Measurements from ENCODE around the gene KPRP.
A peak's percentile ranks its signal among the peaks of the same experiment; 100 is the strongest.

The KPRP gene

DNA sequence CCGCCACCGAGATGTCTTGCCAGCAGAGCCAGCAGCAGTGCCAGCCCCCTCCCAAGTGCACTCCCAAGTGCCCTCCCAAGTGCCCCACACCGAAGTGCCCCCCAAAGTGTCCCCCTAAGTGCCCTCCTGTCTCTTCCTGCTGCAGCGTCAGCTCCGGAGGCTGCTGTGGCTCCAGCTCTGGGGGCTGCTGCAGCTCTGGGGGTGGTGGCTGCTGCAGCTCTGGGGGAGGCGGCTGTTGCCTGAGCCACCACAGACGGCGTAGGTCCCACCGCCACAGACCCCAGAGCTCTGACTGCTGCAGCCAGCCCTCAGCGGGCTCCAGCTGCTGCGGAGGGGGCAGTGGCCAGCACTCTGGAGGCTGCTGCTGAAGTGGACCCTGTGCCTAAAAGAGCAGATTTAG lies 18.5 kb downstream of the KPRP start:
- no peak for DNase-seq

DNA sequence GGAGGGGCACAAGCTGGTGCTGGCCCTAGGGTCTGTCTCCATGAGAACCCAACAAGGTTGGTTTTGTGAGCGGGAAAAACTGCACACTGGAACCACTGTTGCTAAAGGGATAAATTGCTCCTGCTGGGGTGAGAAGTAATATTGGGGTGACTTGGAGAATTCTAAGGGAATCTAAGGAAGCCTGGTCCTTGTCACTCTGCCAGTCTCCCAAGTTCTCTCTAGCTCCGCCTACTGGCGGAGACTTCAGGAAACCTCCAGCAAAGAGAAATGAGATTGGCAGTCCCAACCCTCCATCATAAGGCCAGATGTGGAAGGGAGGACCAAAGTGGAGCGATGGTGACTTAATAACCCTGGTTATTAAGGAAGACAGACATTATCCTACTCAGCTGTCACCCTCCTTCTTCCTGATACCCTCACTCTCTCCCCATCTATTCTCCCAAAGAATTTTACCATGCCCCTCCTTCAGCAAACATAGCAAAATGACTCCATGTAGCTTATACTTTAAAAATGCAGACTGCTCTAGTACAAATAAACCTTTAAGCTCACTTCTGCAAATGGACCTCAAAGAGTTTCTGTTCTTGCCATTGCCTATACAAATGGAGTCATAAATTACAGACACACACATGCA lies 19.8 kb downstream of the KPRP start:
- peak in 1 of 2 experiments; percentile 9 for DNase-seq

- DNase-seq, result no peak
Measured at GRCh38 chr1:152783095-152783494, 25.3 kb downstream of the KPRP start.

- DNase-seq, result no peak
Measured at GRCh38 chr1:152786077-152786476, 28.3 kb downstream of the KPRP start, which contains the start of gene LCE1E. Gene LCE1E, plus strand, starts transcription at chr1:152786257. Its CDS starts 1,043 bp downstream, at chr1:152787300.

GRCh38 chr1:152795686-152796085 lies 37.9 kb downstream of the KPRP start:
- no peak for DNase-seq

DNA sequence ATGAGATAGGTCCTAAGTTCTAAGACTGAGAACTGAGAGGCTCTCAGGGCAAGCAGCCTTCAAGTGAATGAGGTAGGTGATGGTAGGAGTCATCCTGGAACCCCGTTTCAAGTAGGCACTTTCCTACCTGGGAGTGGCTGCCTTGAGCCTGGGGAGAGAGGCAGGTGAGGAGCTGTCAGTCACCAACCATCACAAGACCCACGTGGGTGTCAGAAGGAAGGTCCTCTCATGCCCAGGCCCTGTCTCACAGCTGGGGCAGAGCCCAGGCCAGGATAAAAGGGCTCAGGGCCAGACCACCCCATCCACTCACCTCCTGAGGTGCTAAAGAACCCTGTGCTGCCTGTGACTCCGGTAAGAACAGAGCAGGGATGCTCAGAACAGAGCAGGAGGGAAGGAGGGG lies 38.6 kb downstream of the KPRP start, which contains the start of gene LCE1D:
LCE1D (plus strand) TSS at position 301 of the 400 bp plus-strand sequence. CDS start 1,074 bp downstream, outside the sequence.
- DNase-seq, result no peak

GRCh38 chr1:152801333-152801732 lies 43.5 kb downstream of the KPRP start:
- no peak for DNase-seq

DNA sequence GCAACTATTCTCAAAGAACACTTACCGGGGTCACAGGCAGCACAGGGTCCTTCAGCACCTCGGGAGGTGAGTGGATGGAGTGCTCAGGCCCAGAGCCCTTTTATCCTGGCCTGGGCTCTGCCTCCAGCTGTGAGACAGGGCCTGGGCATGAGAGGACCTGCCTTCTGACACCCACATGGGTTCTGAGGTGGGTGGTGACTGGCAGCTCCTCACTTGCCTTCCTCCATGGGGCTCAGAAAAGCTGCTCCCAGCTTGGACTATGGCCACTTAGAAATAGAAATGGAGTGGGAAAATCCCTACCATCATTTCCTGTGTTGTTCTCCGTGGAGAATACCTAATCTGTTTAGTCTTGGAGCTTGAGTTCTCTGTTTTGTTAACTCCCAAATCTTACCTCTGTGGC lies 48.8 kb downstream of the KPRP start, which contains the start of gene LCE1C:
LCE1C (minus strand) TSS at position 76 of the 400 bp plus-strand sequence. CDS start 1,173 bp downstream, outside the sequence.
- DNase-seq, result no peak

DNA sequence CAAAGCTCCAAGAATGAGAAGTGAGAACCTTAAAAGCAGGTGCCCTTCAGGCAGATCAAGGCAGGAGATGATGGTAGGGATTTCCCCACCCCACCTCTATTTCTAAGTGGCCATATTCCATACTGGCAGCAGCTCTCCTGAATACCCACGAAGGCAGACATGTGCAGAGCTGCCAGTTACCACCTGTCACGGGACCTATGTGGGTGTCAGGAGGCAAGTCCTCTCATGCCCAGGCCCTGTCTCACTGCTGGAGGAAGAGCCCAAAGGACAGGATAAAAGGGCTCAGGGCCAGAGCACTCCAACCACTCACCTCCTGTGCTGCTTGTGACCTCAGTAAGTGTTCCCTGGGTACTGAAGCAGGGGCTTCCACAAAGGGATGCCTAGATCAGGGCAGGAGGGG lies 53.2 kb downstream of the KPRP start:
- DNase-seq, result no peak
